ENCODE data around the gene RTCB. TPM values are rescaled to one million over a fixed set of nuclear protein-coding genes. Genes with fewer than 3 reads are reported as not detected.

RTCB gene
- polyA plus RNA-seq, 1 donor from 2014 or later, result 119 TPM

DNA sequence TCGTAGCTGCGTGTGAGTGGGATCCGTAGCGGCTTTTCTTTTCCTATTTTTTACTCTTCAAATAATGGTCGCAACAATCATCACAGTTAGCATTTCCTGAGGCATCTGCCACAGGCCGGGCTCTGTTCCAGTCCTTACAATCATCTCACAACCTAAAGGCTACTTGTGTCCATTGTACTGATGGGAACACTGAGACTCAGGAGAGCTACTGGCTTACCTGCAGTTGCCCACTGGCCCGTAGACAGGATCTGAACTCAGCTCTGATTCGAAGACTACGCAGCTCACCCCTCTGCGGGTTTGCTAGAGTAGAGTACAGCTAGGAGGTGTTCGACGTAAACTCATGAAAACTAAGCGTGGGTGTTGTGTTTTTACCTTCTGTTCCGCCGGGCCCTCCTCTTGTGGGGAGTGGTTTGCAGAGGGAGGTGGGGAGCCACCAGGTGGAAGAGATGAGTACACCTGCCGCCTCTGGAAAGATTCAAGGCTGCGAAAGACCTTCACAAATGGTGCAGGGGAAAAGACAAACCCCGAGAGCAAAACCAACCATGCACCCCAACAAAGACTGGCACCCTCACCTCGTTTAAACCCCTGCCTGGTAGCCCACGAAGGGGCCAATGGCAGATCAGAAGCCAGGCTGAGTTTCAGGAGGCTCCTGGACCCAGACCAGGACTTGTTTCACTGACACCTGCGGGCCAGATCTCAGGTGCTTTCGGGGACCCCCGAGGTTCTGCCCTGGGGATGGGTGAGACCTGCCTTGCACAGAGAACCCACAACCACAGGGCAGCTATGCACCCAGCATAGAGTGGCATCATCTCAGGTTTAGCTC, 72.6 kb downstream of the RTCB start:
- Mint-ChIP-seq H3K36me3 (peaks cover 1% of the 10 kb centered on the region), H3K9me3 (peaks cover 0 to 4% (median 0%) of the 10 kb centered on the region in 3 donors), H3K27me3 (peaks cover 8% of the 10 kb centered on the region), H3K27ac (no peak overlapping the region), H3K4me1 (no peaks in the 10 kb centered on the region), H3K4me3 (no peak overlapping the region)

DNA sequence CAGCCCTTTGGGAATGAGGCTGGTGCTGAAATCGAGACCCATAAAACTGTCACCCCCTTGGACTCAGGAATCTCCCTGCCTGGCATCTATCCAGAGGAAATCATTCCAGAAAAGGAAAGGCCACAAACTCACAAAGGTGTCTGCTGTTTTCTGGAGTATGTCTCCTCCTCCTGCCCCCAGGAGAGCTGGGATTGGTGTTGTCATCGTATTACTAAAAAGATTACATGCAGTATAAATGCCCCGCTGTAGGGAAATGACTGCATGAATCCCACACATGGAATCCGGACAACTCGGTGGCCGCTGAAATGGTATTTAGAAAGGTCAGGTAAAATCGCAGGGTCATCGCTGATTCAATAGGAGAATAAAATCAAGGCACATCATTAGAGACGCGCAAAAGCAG, 73.3 kb downstream of the RTCB start:
- Mint-ChIP-seq H3K27ac (no peak overlapping the region), H3K36me3 (peaks cover under 1% of the 10 kb centered on the region), H3K4me1 (no peaks in the 10 kb centered on the region), H3K4me3 (no peak overlapping the region), H3K9me3 (peaks cover 0 to 4% (median 0%) of the 10 kb centered on the region in 3 donors), H3K27me3 (peaks cover 9% of the 10 kb centered on the region)

Other genes starting within 250 kb of the RTCB start
- not detected for gene RFPL2, start 207.2 kb downstream of the RTCB start, polyA plus RNA-seq
- not detected for gene SLC5A4, start 156.9 kb downstream of the RTCB start, polyA plus RNA-seq
- gene RFPL3, start 54.4 kb downstream of the RTCB start, polyA plus RNA-seq, result not detected
- gene BPIFC, start 52.2 kb upstream of the RTCB start, polyA plus RNA-seq, result not detected
- gene FBXO7, start 62.6 kb upstream of the RTCB start, polyA plus RNA-seq, result 148 TPM